KG1 (cell line): ENCODE results near the gene AHI1.

Experiments
- DNase-seq: peaks from one replicate; lab custom pipeline; 2025; lab: John Stamatoyannopoulos, UW

The AHI1 gene

GRCh38 chr6:135451617-135452190, 45.8 kb downstream of the AHI1 start:
- peak; percentile 46 for DNase-seq

GRCh38 chr6:135449246-135449645, 48.3 kb downstream of the AHI1 start:
- no peak for DNase-seq

GRCh38 chr6:135440087-135440792, 57.3 kb downstream of the AHI1 start:
- no peak for DNase-seq

DNA sequence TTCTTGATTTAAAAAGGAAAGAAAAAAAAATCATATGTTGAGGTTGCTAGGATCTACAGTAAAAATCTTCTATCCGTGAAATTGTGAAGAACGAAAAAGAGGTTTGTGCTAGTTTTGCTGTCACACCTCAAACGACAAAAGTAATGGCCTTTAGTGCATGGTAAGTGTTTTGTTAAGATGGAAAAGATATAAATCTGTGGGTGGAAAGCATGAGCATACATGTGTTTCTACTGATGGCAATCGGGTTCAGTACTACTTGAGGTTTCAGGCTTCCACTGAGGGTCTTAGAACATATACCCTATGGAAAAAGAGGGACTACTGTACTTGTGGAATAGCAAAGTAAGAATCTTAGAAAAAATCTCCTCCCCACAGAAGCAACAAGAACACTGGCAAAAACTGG, 58.0 kb downstream of the AHI1 start:
- no peak for DNase-seq

- DNase-seq, result peak; percentile 50
These were observed 58.5 kb downstream of the AHI1 start for GRCh38 chr6:135438907-135439535.

DNA sequence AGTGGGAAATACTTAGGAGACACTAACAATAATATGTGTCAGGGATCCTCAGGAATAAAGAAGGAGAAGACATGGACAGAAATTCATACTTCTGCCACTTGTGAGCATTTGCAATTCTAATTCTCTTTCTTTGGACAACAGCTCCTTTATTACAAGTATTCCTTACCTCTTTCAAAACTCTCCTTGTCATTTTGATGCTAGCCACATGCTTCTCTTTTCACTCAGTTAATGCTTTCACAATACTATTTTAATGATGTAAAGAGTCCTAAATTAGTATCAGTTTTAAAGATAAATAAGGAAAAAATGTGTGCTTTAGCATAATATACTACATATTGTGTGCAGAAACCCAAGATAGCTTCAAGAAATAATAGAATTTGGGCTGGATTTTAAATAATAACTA, 62.5 kb downstream of the AHI1 start:
- no peak for DNase-seq

DNA sequence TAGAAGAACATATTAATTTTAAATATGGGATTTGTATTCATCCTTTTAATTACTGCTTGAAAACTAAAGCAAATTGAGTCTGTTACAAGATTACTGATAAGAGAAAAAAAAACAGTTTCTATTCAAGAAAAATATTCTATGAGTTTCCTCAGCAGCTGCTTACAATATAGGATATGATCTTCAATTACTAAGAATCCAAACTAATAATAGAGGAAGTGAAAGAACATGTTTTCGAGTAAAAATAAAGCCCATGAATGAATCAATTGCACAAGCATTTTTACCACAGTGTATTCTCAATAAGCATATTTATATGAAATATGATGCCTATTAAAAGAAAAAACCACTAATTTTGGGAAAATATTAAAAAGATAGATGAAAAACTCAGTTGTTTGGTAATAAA, 63.4 kb downstream of the AHI1 start:
- DNase-seq, result no peak

GRCh38 chr6:135428078-135428477, 69.5 kb downstream of the AHI1 start:
- DNase-seq, result no peak

DNA sequence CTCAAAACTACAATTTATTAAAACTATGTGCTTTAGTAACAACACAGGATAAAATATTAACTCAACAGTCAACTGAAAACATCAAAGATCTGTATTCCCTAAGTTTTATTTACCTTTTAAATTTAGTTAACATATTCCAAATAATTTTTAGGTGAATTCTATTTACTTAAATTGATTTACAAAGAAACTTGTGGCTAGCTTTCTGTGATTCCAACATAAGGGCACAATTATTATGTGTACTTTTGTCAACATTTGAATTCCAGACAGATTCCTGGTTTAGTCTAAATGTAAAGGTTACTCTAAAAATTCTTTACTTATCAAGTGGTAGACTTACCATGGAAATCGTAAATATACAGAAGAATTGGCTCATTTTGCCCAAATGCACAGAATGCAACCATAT, 70.7 kb downstream of the AHI1 start:
- no peak for DNase-seq

GRCh38 chr6:135424385-135424784, 73.2 kb downstream of the AHI1 start:
- DNase-seq, result no peak

- peak; percentile 54 for DNase-seq
These were observed 73.9 kb downstream of the AHI1 start for GRCh38 chr6:135423649-135424128.

DNA sequence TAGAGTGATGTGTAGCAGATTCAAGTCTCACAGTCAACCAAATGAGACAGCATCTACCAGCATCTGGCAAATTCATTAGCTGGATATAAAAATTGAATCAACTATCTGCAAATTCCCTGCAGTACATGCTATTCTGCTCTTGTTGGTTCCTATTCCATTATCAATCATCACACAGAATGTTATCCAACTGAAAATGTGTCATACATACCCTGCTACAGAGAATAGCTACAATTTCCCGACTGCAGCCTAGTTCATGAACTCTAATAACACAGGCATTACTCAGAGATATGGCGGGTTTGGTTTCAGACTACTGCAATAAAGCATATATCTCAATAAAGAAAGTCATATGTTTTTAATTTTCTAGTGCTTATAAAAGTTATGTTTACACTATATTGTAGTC, 78.4 kb downstream of the AHI1 start:
- no peak for DNase-seq

- DNase-seq, result peak; percentile 49
These were observed 79.3 kb downstream of the AHI1 start for GRCh38 chr6:135418040-135418760.

DNA sequence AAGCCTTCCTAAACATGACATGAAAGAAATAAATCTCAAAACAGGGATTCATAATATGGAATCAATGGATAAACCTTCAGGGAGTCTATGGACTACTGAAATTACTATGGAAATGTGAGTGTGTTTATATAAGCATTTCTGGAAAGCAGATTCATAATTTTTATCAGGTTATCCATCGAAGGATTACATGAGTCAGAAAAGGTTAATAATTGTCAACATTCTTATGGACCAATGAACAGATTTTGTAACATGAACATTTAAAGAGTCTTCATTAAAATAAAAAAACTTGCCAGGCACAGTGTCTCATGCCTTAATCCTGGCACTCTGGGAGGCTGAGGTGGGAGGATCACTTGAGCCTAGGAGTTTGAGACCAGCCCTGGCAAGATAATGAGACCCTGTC, 84.8 kb downstream of the AHI1 start:
- DNase-seq, result no peak

GRCh38 chr6:135411849-135412248, 85.7 kb downstream of the AHI1 start:
- DNase-seq, result no peak

GRCh38 chr6:135411339-135411738, 86.2 kb downstream of the AHI1 start:
- DNase-seq, result no peak

DNA sequence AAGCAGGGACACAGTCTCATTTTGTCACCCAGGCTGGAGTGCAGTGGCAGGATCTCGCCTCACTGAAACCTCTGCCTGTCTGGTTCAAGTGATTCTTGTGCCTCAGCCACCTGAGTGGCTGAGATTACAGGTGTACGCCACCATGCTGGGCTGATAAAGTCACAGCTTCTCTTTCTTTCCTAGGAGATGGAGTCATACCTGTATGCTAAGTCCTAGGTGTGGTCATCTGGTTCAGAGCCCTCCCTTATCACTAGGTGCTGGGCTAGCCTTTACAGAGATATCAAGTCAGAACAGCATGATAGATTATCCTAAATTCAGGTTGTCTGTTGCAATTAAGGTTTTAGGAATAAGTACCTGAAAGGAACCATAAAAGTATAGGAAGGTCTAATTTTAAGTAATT, 86.7 kb downstream of the AHI1 start:
- no peak for DNase-seq

- no peak for DNase-seq
These were observed 94.0 kb downstream of the AHI1 start for GRCh38 chr6:135403584-135403983.

DNA sequence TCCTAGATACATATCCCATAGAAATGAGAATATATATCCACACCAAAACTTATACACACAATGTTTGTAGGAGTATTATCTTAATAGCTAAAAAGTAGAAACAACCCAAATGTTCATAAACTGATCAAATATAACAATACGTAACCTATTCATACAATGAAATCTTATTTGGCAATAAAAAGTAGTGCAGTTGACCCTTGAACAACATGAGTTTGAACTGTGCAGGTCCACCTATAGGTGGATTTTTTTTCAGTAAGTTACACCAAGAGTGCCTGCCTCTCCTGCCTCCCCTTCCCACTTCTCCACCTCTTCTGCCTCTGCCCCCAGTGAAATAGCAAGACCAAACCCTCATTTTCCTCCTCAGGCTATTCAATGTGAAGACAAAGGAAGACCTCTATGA, 95.2 kb downstream of the AHI1 start:
- no peak for DNase-seq

GRCh38 chr6:135397172-135397952, 100.2 kb downstream of the AHI1 start:
- DNase-seq, result no peak

- no peak for DNase-seq
These were observed 102.4 kb downstream of the AHI1 start for GRCh38 chr6:135395136-135395535.

DNA sequence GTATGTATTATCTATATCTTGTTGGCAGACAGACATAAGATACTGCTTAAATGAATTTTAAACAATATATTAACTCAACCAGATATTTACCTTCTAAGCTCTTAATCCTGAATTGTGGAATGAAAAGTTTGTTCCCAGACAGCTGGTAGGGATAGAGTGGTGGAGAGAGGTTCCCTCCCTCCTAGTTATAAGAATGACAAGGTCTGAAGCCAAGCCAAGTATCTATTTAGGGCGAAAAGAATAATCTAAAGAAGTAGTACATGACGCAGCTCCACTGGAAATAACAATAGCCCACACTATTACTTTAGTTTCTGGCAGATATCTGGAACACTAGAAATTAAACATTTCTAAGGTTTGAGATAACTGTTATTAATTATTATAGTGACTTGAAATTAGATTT, 104.3 kb downstream of the AHI1 start:
- no peak for DNase-seq
